Activated T-helper 1 cell treated with anti-CD3 and anti-CD28 coated beads, Interleukin-2, amount 50 U/mL, for 16 hours (primary cell): Measurements from ENCODE around the gene STMND1.

Experiments
- DNase-seq, 2 donors: peaks; one replicate each; pipeline ENCODE4 v3.0.0-alpha.2; 2020; ENCODE audit warnings: low read depth in 1 of 2, low spot score in 1 of 2

Gene STMND1

DNA sequence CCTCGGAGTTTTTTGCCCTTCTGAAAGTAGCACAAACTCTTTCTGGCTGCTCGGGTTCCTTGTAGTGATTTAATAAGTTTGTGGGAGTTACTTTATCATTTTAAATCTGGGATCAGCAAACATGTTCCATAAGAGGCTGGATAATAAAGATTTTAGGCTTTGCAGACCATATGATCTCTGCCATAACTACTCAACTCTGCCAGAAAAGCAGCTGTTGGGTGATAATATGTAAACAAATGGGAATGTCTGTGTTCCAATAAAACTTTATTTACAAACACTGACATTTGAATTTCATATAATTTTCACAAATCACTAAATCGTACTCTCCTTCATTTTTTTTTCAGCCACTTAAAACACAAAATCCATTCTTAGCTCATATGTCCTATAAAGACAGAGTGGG is 3.9 kb upstream of the STMND1 start:
- no peak for DNase-seq

DNA sequence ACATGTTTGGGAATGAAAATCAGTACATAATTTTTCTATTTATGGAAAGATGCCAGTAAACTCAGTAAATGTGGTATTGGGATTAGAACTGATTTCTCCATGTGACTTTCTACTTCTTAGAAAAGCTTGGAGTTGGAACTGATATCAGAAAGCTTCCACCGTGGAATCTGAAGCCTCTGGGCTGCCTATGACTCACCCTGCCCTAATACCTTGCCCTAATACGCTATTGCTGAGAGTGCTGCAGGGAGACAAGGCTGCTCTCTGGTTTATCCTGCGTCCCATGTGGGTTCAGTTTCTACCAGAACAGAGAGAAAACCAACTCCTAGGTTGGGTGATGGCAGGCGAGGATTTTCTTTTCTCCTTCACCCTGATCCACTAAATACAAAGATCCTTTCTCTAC is 3.3 kb upstream of the STMND1 start:
- no peak for DNase-seq

DNA sequence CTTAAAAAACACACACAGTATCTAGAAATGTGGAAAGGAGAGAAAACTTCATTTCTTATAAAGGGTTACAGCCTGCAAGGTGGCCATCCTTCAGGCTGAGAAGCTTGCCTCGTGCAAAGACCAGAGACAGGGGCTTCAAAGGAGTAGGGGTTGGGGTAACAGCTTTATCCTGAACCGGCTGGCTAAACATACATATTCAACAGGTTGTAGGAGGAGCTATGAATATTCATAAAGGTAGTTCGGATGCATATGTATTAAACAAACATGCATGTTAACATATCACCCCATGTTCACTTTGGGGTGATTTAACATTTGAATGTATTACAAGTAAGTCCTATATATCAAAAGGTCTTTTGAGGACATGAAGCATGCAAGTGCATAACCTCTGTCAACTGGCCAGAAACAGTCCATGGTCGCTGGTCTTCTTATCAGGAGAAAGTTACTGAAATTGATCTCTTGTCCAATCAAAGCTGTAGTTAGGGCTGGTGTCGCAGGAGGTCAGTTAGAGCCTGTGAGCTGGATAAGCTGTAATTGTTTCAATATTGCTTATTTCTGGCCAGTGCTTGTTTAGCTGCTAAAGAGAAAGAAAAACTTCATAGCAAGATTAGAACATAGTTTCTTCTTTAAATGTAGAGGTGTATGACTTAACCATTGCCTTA is 2.3 kb upstream of the STMND1 start:
- DNase-seq: no peak

DNA sequence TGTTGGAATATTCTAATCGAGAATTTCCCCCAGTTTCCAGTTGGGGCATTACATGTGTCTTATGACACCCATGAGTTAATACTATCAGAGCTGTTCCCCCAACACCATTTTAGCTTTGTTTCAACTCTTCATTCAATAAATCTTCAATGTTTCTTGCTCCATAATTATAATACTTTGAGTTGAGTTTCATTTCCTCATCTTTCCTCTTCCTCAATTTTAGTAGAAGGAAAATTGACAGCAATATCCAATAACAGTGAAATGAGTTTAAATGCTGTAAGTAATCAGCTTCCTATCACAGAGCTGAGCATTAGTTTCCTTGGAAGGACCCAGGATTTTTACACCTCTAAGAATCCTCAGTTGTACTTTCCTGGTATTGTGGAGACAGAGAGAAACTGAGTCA is 1.0 kb upstream of the STMND1 start:
- DNase-seq: no peak

DNA sequence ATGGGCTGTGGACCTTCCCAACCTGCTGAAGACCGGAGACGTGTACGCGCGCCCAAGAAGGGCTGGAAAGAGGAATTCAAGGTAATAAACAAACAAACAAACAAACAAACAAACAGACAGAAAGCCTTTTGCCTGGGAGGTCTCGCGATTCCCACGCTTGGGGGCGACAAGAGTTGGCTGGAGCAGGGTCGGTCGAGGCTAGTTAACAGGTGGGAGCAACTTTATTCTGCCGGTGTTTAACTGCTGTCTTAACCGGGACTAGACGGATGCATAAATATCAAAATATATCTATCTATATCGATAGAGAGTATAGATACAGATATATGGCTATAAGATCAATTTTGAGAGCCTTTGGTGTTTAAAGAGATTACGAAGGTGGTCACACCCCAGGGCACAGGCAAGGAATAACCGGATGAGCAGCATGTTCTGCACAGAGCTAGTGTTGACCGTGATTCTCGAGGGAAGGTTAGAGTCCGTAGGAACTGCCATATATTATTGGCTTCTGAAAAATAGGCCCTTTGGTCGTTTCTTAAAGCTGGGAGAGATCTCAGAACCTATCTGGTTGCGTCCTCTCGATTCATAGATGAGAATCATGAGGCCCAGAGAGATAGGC is 514 bp downstream of the STMND1 start:
- DNase-seq: no peak

DNA sequence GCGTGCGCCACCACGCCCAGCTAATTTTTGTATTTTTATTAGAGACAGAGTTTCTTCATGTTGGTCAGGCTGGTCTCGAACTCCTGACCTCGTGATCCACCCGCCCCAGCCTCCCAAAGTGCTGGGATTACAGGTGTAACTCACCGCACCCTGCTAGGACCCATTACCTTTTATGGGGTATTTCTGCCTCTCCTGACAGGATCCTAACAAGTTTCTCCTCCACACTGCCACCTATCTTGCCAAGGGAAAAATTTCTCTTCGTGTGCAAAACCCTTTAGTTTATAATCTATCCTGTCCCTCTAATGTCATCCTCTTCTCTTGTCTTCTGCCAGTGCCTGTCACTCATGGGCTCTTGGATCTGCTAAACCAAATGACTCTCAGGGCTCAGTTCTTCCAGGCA is 1.9 kb downstream of the STMND1 start:
- DNase-seq: no peak

DNA sequence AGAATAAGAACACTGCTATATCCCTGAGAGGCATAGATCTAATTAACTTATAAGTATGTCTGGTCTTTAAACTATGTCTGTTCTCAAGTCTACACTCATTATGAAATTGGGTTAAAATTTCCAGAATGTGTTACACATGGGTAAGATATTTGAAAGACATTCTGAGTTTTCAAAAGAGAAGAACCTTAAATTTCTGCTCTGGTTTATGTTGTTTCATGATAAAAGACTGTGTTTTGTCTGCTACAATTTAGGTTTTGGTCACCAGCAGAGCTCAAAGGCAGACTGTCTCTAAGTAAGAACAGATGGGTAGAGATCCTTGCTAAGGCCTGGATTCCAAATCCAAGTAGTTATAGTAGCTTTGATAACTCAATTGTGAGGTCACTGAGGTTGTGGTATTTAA is 6.0 kb downstream of the STMND1 start:
- DNase-seq: no peak

DNA sequence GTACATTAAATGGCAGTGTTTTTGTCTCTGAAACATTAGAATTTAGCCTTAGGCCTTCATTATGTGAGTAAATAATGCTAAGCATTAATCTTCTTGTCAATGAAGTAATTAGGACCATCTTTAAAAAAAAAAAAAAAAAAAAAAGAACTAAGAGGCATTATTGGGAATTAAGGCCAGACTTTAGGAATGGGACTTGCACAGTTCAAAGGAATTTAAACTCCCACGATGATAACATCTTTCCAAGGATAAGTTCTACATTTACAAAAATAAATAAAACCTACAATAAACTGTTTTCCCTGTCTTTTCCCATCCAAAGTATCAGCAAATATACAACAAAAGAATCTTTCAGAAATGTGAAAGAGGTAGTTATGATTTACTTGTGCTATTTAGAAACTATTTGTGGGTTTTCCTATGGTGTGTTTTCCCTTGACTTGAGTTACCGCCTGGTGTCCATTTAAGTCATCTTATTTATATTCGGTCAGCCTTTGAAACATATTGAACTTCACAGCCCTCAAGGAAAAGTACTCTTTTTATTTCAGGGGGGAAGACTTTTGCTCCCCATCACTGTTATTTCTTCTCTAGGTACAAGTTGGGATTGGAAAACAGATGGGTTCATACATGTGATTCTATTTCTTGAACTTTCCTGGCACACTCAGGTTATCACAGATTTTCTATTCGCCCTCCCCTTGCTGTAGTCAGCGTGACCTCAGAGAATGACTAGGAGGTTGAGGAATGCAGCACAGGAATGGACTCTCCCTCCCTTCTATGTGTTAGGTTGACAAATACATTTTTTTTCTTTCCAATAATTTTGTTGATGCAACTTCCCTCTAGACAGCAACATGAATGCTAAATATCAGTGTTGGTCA is 13.6 kb downstream of the STMND1 start:
- no peak for DNase-seq

DNA sequence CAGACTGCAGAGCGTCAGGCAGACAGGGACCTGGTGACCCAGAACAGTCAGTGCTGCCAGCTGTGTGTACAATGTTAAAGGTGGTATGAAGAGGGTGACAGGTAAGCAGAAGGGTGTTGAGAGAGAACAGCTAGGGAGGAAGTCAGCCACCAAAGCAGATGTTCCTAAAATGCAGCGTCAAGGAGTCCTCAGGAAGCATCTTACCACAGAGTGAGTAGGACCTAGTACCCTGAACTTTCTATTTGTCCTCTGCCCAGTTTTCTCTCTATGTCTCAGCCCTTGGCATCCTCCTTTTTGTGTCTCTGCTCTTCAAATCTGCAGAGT is 14.2 kb downstream of the STMND1 start:
- DNase-seq: no peak

DNA sequence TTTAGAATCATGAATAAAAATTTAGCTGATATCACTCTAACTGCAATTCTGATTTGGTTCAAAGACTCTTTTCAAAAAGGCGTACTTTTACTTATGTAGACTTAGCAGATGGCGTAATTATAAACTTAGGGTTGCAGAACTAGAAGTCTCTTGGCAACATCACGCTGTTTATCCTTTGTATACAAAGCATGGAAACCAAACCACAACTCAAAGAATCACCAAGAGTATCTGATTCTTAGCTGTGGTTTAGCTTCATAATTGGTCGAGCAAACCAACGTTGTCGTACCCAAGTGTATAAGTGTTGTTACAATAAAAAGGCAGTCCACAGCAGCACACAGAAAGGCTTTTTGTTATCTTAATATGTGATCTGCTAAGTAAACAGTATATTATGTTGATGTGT is 18.2 kb downstream of the STMND1 start:
- no peak for DNase-seq

DNA sequence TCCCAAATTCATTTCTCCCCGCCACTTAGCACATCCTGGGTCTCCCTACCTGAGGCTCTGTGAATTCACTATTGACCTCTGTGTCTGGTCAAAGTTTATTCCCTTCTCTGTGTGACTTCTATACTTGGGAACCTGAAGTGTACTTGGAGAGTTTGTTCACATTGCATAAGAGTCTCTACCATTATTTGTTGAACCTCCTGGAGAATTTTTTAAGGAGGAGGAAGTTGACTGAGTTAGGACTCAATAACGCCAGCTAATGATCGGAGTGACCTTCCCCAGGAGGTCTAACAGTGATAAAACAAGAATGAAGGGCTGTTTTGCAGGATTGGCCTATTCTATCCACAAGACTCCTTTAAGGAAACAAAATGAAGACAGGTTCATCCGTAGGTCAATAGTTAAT is 23.6 kb downstream of the STMND1 start:
- DNase-seq: no peak

DNA sequence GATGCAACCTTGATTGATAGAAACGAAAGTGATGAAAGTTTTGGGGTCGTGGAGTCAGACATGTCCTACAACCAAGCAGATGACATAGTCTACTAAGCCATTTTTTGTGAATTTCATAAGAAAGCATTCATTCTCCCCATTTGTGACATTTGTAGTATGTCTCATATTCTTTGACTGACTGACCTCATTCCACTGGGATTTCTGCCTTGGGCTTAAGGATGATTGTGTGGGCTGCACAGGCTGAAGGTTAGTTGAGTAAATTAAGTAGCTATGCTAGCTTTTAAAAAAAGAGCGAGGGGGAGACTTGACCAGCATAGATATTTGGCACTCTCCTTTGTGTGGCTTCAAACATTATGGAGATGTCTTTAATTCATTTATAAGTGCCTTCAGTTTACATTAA is 28.9 kb downstream of the STMND1 start:
- DNase-seq: no peak

DNA sequence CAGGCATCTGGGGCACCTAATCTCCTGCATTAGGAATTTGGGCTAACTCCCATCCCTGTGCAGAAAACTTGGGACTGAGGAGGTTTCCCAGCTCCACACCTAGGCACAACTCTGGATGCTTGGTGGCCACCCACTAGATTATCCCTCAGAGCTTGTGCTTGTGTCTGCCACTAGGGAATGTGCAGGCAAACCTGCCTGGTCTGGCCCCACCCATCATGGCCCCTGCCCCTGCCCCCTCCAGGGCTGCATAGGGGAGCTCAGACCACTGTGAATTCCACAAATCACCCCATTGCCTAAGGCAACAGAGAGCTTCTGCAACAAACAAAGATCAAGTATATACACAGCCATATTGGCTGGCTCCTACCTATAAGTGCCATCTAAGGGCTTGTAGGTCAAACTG is 31.1 kb downstream of the STMND1 start:
- DNase-seq: no peak

DNA sequence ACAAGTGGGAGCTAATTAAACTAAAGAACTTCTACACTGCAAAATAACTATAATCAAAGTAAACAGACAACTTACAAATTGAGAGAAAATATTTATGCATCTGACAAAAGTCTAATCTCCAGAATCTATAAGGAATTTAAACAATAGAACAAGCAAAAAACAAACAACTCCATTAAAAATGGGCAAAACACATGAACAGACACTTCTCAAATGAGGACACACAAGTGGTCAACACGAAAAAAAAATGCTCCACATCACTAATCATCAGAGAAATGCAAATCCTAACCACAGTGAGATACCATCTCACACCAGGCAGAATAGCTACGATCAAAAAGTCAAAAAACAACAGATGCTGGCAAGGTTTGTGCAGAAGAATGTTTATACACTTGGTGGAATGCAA is 36.2 kb downstream of the STMND1 start:
- no peak for DNase-seq

DNA sequence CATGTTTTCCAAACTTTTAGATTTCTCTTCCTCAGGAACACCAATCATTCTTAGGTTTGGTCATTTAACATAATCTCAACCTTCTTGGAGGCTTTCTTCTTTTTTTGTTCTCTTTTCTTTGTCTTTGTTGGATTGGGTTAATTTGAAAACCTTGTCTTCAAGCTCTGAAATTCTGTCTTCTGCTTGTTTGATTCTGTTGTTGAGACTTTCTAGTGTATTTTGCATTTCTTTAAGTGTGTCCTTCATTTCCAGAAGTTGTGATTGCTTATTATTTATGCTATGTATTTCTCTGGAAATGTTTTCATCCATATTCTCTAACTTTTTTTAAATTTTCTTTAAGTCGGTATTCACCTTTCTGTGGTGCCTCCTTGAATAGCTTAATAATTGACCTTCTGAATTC is 42.2 kb downstream of the STMND1 start:
- no peak for DNase-seq

DNA sequence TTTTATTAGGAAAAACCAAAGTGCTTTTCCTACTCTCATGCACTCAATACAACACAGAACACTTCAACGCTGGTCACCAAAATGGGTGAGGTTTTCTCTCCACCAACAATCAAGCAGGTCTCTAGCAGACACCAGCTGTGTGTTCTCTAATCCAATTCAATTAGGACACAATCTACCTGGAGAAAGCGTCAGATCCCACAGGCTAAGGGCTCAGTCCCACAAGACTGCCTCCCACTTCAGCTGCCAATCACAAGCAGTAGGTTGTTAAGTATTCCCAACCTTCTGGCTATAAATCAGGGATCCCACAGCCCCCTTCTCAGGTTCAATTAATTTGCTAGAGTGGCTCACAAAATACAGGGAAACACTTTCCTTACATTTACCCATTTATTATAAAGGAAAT is 47.7 kb downstream of the STMND1 start:
- DNase-seq: no peak

DNA sequence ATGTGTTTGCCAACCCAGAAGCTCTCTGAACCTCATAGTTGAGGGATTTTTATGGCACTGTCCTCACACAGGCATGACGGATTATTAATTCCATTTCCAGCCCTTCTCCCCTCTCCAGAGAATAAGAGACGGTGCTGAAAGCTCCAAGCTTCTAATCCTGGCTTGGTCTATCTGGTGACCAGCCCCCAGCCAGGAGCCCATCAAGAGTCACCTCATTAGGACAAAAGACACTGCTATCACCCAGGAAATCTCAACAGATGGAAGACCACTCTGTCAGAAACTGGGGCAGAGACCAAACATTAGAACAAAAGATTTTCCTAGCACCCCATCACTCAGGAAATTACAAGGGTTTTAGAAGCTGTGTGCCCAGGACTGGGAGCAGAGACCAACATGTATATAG is 48.2 kb downstream of the STMND1 start:
- no peak for DNase-seq

DNA sequence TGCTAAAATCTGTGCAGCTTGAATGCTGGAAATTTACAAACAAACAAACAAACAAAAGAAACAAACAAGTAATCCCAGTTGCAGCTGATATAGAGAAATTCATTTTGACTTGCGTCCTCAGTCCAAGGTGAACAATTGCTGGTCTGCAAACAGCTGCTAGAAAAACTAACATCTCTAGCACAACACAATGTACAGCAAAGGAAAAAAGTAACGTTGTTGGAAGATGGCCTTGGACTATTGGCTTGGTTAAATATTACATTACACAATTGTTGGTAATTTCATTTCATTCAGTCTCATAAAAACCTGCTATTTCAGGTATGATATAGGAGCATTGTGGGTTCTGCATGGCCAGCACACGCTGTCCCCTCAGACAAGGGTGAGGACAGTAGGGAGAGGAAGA is 50.0 kb downstream of the STMND1 start:
- no peak for DNase-seq

DNA sequence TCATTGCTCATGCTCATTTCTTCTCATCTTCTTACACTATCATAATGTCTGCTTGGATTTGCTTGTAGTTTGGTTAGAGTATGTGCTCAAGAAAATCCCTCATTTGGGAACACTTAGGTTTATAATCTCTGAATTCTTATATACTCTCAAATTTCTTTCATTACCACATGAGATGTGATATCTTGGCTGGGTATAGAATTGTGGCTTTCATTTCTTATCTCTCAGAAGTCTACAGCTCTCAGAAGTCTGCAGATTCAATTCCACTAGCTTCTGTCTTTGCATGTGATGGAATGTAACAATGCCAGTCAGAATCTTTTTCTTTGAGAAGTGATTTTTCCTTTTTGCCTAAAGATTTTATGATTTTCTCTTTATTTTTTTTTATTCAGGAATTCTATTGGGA is 50.9 kb downstream of the STMND1 start:
- no peak for DNase-seq

DNA sequence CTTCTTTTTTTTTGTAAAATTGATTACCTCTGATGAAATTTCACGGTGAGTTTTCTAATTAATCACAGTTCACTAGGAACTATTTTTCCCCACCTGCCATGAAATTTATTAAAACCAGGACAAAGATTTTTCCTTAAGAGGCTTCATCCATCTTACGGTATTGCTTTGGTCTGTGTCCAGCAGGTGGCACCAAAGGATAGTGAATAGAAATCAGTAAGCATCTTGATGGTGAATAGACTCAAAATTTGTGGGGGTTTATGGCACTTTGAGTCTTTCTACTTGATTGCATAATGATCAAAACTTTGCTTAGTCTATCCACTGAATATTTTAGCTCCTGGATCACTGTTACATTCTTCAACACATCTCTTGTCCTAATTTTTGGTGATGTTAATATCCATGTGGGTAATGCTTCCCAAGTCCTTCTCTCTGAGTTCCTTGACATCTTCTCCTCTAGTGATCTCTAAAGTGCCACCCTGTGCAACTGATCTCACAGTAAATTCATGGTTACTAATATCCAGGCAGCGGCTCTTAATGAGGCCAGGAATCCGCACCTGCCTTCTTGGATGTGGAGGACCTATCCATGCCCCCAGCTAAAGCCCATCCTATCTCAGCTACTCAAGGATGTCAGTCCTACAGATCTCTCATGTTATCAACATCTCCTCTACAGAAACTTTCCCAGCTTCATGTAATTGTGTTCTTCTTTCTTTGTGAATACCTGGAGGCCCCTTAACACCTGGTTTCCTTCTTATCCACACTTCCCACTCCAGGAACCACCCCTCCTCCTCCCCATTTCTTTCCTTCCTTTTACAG is 54.5 kb downstream of the STMND1 start:
- DNase-seq: peak; percentile 11 to 17

DNA sequence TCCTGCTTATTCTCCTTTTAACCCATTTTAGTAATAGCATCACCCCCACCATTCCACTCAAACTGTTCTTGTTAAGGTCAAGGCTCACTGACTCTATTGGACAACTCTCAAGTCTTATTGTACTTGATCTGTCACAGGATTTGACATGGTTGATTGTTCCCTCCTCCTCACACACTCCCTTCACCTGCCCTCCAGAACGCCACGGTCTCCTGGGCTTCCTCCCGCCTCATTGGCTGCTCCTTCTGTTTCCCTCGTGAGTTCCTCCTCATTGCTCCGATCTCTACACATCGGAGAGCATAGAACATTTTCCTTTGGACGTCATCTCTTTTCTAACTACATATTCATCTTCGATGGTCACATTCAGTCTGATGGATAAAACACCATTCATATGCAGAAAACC is 55.1 kb downstream of the STMND1 start:
- DNase-seq: no peak

DNA sequence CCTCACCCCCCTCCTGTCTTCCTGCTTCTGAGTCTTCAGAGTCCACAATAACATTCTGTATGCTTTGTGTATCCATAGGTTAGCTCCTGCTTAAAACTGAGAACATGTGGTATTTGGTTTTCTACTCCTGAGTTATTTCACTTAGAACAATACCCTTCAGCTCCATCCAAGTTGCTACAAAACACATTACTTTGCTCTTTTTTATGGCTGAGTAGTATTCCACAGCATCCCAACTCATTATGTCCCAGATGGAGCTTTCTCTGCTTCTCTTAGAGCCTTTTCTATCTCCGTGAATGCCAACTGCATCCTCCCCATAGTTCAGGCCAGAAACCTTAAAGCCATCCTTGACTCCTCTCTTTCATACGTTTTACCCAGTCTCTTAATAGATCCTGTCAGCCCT is 55.8 kb downstream of the STMND1 start:
- no peak for DNase-seq
